Sigmoid colon (tissue), 7 donors: ENCODE measurements around the gene SPHK2. TPM values are rescaled to one million over a fixed set of nuclear protein-coding genes. Genes with fewer than 3 reads are reported as not detected.

Experiments
- polyA plus RNA-seq, 3 donors: library from polyadenylated mRNA; stranded (reverse); fragments of 200-250 nt; gene quantifications; one replicate each; pipeline ENCODE4 v1.2.3, GENCODE V29; 2013
- total RNA-seq, 4 donors: library from RNA; depleted of rRNA; stranded (reverse); fragments of >200 nt; gene quantifications; one replicate each; pipeline ENCODE4 v1.1.0, GENCODE V29; 2016
- donor health status: healthy with polysubstance abuse.
- donor health status: Bipolar disorder and iron deficiency.
- donor health status: healthy.

The SPHK2 gene
- total and polyA plus RNA-seq, 7 donors: 10.0 to 45.6 (median 16.9) TPM

Other genes with a start within 250 kb of the SPHK2 start
- 100 to 1,000 TPM in 1 of 4 donors, 10 to 100 TPM in 3; 61.5 to 109 (median 71.1) TPM for gene KDELR1, start 228.0 kb upstream of the SPHK2 start, total RNA-seq
- 100 to 1,000 TPM in 1 of 3 donors, 10 to 100 TPM in 2; 74.7 to 195 (median 87.7) TPM for gene KDELR1, start 228.0 kb upstream of the SPHK2 start, polyA plus RNA-seq
- under 1 TPM in 3 of 4 donors, not detected in 1; under 0.01 to 0.36 (median 0.16) TPM for gene GRIN2D, start 225.8 kb upstream of the SPHK2 start, total RNA-seq
- gene GRIN2D, start 225.8 kb upstream of the SPHK2 start, polyA plus RNA-seq: under 1 TPM in 1 of 3 donors, not detected in 2; 0.26 TPM
- 10 to 100 TPM; 12.5 to 25.5 (median 17.6) TPM for gene GRWD1, start 173.5 kb upstream of the SPHK2 start, total RNA-seq
- gene GRWD1, start 173.5 kb upstream of the SPHK2 start, polyA plus RNA-seq: 10 to 100 TPM in 1 of 3 donors, 1 to 10 TPM in 2; 7.8 to 21.5 (median 9.9) TPM
- gene KCNJ14, start 163.9 kb upstream of the SPHK2 start, total RNA-seq: 1 to 10 TPM in 1 of 4 donors, under 1 TPM in 3; 0.16 to 1.4 (median 0.49) TPM
- under 1 TPM in 2 of 3 donors, not detected in 1; under 0.01 to 0.61 TPM for gene KCNJ14, start 163.9 kb upstream of the SPHK2 start, polyA plus RNA-seq
- gene CYTH2, start 150.1 kb upstream of the SPHK2 start, total RNA-seq: 10 to 100 TPM; 30.0 to 49.3 (median 35.8) TPM
- 10 to 100 TPM; 52.8 to 71.4 (median 64.9) TPM for gene CYTH2, start 150.1 kb upstream of the SPHK2 start, polyA plus RNA-seq
- gene LMTK3, start 107.7 kb upstream of the SPHK2 start, total RNA-seq: 1 to 10 TPM in 1 of 4 donors, under 1 TPM in 1, not detected in 2; 0.14 to 1.1 TPM
- 1 to 10 TPM in 1 of 3 donors, under 1 TPM in 1, not detected in 1; 0.23 to 1.7 TPM for gene LMTK3, start 107.7 kb upstream of the SPHK2 start, polyA plus RNA-seq
- gene SULT2B1, start 67.3 kb upstream of the SPHK2 start, total RNA-seq: under 1 TPM in 1 of 4 donors, not detected in 3; 0.82 TPM
- 1 to 10 TPM; 1.2 to 2.8 (median 2.4) TPM for gene SULT2B1, start 67.3 kb upstream of the SPHK2 start, polyA plus RNA-seq
- not detected for gene SPACA4, start 12.8 kb upstream of the SPHK2 start, total RNA-seq
- under 1 TPM in 1 of 3 donors, not detected in 2; 0.34 TPM for gene SPACA4, start 12.8 kb upstream of the SPHK2 start, polyA plus RNA-seq
- not detected for gene FAM83E, start 4.4 kb upstream of the SPHK2 start, total RNA-seq
- 100 to 1,000 TPM; 109 to 168 (median 125) TPM for gene FAM83E, start 4.4 kb upstream of the SPHK2 start, polyA plus RNA-seq
- gene RPL18, start 328 bp upstream of the SPHK2 start, total RNA-seq: 1,000 to 10,000 TPM; 2,699 to 3,791 (median 2,810) TPM
- 1,000 to 10,000 TPM; 2,118 to 3,330 (median 2,641) TPM for gene RPL18, start 328 bp upstream of the SPHK2 start, polyA plus RNA-seq
- gene DBP, start 17.9 kb downstream of the SPHK2 start, total RNA-seq: 10 to 100 TPM; 10.5 to 14.1 (median 11.9) TPM
- 10 to 100 TPM in 1 of 3 donors, 1 to 10 TPM in 2; 6.2 to 10.2 (median 9.8) TPM for gene DBP, start 17.9 kb downstream of the SPHK2 start, polyA plus RNA-seq
- gene CA11, start 26.7 kb downstream of the SPHK2 start, total RNA-seq: 10 to 100 TPM in 3 of 4 donors, 1 to 10 TPM in 1; 10.0 to 29.6 (median 14.7) TPM
- gene CA11, start 26.7 kb downstream of the SPHK2 start, polyA plus RNA-seq: 10 to 100 TPM in 2 of 3 donors, 1 to 10 TPM in 1; 2.1 to 13.2 (median 11.6) TPM
- 1 to 10 TPM in 1 of 4 donors, under 1 TPM in 1, not detected in 2; 0.49 to 1.2 TPM for gene NTN5, start 53.5 kb downstream of the SPHK2 start, total RNA-seq
- gene NTN5, start 53.5 kb downstream of the SPHK2 start, polyA plus RNA-seq: under 1 TPM in 1 of 3 donors, not detected in 2; 0.32 TPM
- not detected for gene FUT2, start 76.5 kb downstream of the SPHK2 start, total RNA-seq
- 10 to 100 TPM; 37.2 to 62.7 (median 59.4) TPM for gene FUT2, start 76.5 kb downstream of the SPHK2 start, polyA plus RNA-seq
- 1 to 10 TPM in 1 of 4 donors, under 1 TPM in 3; 0.82 to 1.8 (median 0.89) TPM for gene MAMSTR, start 100.2 kb downstream of the SPHK2 start, total RNA-seq
- gene MAMSTR, start 100.2 kb downstream of the SPHK2 start, polyA plus RNA-seq: 1 to 10 TPM in 1 of 3 donors, under 1 TPM in 1, not detected in 1; 0.69 to 1.0 TPM
- gene RASIP1, start 121.1 kb downstream of the SPHK2 start, total RNA-seq: 10 to 100 TPM in 2 of 4 donors, 1 to 10 TPM in 2; 4.9 to 11.4 (median 10.5) TPM
- gene RASIP1, start 121.1 kb downstream of the SPHK2 start, polyA plus RNA-seq: 1 to 10 TPM in 2 of 3 donors, under 1 TPM in 1; 0.69 to 6.0 (median 5.0) TPM
- gene IZUMO1, start 127.4 kb downstream of the SPHK2 start, total RNA-seq: not detected
- 1 to 10 TPM in 1 of 3 donors, under 1 TPM in 1, not detected in 1; 0.15 to 1.8 TPM for gene IZUMO1, start 127.4 kb downstream of the SPHK2 start, polyA plus RNA-seq
- under 1 TPM in 3 of 4 donors, not detected in 1; 0.41 to 0.71 (median 0.49) TPM for gene FUT1, start 133.1 kb downstream of the SPHK2 start, total RNA-seq
- gene FUT1, start 133.1 kb downstream of the SPHK2 start, polyA plus RNA-seq: under 1 TPM in 2 of 3 donors, not detected in 1; under 0.01 to 0.80 TPM
- gene FGF21, start 136.0 kb downstream of the SPHK2 start, total RNA-seq: not detected
- gene FGF21, start 136.0 kb downstream of the SPHK2 start, polyA plus RNA-seq: not detected
- gene BCAT2, start 191.5 kb downstream of the SPHK2 start, total RNA-seq: 10 to 100 TPM; 29.8 to 46.7 (median 32.9) TPM
- gene BCAT2, start 191.5 kb downstream of the SPHK2 start, polyA plus RNA-seq: 10 to 100 TPM; 52.7 to 61.0 (median 54.1) TPM
- 10 to 100 TPM; 14.1 to 20.1 (median 18.3) TPM for gene HSD17B14, start 217.0 kb downstream of the SPHK2 start, total RNA-seq
- gene HSD17B14, start 217.0 kb downstream of the SPHK2 start, polyA plus RNA-seq: 10 to 100 TPM in 1 of 3 donors, 1 to 10 TPM in 2; 4.3 to 21.0 (median 4.9) TPM
- gene PLEKHA4, start 249.1 kb downstream of the SPHK2 start, total RNA-seq: 10 to 100 TPM; 13.8 to 44.7 (median 19.5) TPM
- 10 to 100 TPM; 18.0 to 28.2 (median 21.2) TPM for gene PLEKHA4, start 249.1 kb downstream of the SPHK2 start, polyA plus RNA-seq